HL-60 (cell line): ENCODE data around the gene NEAT1.

Experiments used
- DNase-seq, 2 experiments: peaks; one replicate each; pipeline ENCODE4 v3.0.0-alpha.2; 2010 to 2020; ENCODE audit warnings: low read depth in 1 of 2, low spot score in 1 of 2
- H3K27ac ChIP-seq: fragments of 250-450 bp; sonication (Bioruptor Pico); replicated peaks from 2 replicates; pipeline ENCODE4 v1.5.1; 2020; ENCODE audit warnings: mild to moderate bottlenecking, moderate library complexity
- H3K27me3 ChIP-seq: fragments of 250-450 bp; sonication (Bioruptor Pico); 2 replicates; pipeline ENCODE4 v1.5.1; 2021; ENCODE audit warnings: mild to moderate bottlenecking, moderate library complexity; ENCODE audit not compliant: insufficient read depth, poor library complexity, severe bottlenecking
- H3K4me3 ChIP-seq: replicated peaks from 2 replicates; pipeline ENCODE4 v1.5.1; 2011; ENCODE audit warnings: mild to moderate bottlenecking, control low read depth, low read length; ENCODE audit not compliant: insufficient read depth
- GABPA ChIP-seq: IDR thresholded peaks from 2 replicates; pipeline ENCODE4 v1.6.1; 2012; ENCODE audit warnings: low read depth
- POLR2AphosphoS5 ChIP-seq: IDR thresholded peaks from 2 replicates; pipeline ENCODE4 v1.6.1; 2012; ENCODE audit warnings: low read depth
- REST ChIP-seq: IDR thresholded peaks from 2 replicates; pipeline ENCODE4 v1.6.1; 2012; ENCODE audit warnings: low read depth; ENCODE audit not compliant: insufficient replicate concordance
- SPI1 ChIP-seq: IDR thresholded peaks from 2 replicates; pipeline ENCODE4 v1.6.1; 2012; ENCODE audit warnings: low read depth, mild to moderate bottlenecking, borderline replicate concordance
- TF ChIP-seq, protein P1 (sequence below): IDR thresholded peaks from one replicate; pipeline ENCODE4 v1.5.1; 2011; ENCODE audit warnings: low read length, control low read depth, inconsistent platforms; ENCODE audit not compliant: insufficient read depth

The NEAT1 gene

DNA sequence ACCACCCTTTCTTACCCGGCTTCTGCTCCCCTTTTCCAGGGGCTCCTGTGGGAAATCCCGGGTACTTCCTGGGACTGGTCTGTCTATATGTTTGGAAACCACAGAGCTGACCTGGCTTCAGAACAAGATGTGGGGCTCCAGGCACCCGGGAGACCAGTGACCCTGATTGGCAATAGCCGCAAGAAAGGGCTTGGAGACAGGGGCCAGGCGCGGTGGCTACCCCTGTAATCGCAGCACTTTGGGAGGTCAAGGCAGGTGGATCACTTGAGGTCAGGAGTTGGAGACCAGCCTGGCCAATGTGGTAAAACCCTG, 3.2 kb upstream of the NEAT1 start:
- TF ChIP-seq GABPA: no peak
- TF ChIP-seq REST: no peak
- no peak for TF ChIP-seq SPI1
- TF ChIP-seq, protein P1, sequence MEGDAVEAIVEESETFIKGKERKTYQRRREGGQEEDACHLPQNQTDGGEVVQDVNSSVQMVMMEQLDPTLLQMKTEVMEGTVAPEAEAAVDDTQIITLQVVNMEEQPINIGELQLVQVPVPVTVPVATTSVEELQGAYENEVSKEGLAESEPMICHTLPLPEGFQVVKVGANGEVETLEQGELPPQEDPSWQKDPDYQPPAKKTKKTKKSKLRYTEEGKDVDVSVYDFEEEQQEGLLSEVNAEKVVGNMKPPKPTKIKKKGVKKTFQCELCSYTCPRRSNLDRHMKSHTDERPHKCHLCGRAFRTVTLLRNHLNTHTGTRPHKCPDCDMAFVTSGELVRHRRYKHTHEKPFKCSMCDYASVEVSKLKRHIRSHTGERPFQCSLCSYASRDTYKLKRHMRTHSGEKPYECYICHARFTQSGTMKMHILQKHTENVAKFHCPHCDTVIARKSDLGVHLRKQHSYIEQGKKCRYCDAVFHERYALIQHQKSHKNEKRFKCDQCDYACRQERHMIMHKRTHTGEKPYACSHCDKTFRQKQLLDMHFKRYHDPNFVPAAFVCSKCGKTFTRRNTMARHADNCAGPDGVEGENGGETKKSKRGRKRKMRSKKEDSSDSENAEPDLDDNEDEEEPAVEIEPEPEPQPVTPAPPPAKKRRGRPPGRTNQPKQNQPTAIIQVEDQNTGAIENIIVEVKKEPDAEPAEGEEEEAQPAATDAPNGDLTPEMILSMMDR: no peak
- no peak for TF ChIP-seq POLR2AphosphoS5
- Histone ChIP-seq H3K4me3 (no peak overlapping the region), H3K27ac (peak overlapping the region; percentile 100), H3K27me3 (no peaks in the 10 kb centered on the region)
- no peak for DNase-seq

DNA sequence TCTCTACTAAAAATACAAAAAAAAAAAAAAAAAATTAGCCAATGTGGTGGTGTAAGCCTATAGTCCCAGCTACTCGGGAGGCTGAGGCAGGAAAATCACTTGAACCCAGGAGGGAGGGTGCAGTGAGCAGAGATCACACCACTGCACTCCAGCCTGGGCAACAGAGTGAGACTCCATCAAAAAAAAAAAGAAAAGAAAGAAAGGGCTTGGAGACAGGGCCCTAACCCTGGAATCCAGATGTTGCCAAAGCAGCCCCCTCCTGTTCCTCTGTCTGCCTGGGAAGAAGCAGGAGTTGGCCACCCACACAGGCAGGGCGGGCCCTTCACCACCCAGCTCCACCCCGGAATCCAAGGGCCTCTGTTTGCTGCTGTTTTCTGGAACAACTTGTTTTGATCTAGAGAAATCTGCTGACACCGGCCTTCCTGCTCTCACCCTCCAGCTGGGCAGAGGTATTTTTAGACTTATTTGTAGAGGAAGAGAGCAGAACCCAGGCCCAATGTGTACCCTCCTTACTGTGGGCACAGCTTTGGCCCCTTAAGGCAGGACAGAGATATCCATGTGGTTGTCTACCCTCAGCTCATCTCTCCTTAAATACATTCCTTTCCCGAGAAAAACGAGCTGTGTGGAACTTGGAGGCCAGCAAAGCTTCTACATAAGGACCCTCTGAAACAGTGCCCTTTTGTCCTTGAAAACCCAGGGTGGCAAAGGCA, 2.7 kb upstream of the NEAT1 start:
- DNase-seq: peak in 1 of 2 experiments; percentile 85
- no peak overlapping the region for H3K4me3 ChIP-seq
- peak; percentile 37; the same call in 1 of the 2 replicates for TF ChIP-seq POLR2AphosphoS5
- no peak for TF ChIP-seq REST
- no peak for TF ChIP-seq GABPA
- H3K27me3 ChIP-seq: no peaks in the 10 kb centered on the region
- peak overlapping the region; percentile 100 for H3K27ac ChIP-seq

- no peak for DNase-seq
- TF ChIP-seq, protein P1: no peak
- TF ChIP-seq POLR2AphosphoS5: no peak
- TF ChIP-seq GABPA: no peak
- TF ChIP-seq SPI1: no peak
- TF ChIP-seq REST: no peak
- H3K27me3 ChIP-seq: no peaks in the 10 kb centered on the region
- no peak overlapping the region for H3K4me3 ChIP-seq
- H3K27ac ChIP-seq: peak overlapping the region; percentile 100
Observed at GRCh38 chr11:65420506-65420905, 2.1 kb upstream of the NEAT1 start.
